Measurements from ENCODE around the gene A3GALT2. TPM values are rescaled to one million over a fixed set of nuclear protein-coding genes. Genes with fewer than 3 reads are reported as not detected.

The A3GALT2 gene
- polyA plus RNA-seq, 1 of the 3 experiments (the other 2 are of a cell fraction) = 0.07 TPM

- Histone ChIP-seq H3K9me3 (no peaks in the 10 kb centered on the region), H3K36me3 (replicated peaks in 1 of 2; ENCODE audit: control insufficient read depth in 1 of 2, insufficient read depth in 2 of 2, low read length in 1 of 2) (peaks cover 26 to 47% of the 10 kb centered on the region in 2 experiments), H2AFZ (ENCODE audit: low read depth) (no peak overlapping the region), H3K9ac (no peak overlapping the region), H3F3A (replicated peaks; ENCODE audit: insufficient read depth) (no peaks in the 10 kb centered on the region), H3K4me1 (ENCODE audit: control insufficient read depth in 1 of 2, insufficient read depth in 2 of 2, low read depth in 1 of 2, low read length in 1 of 2) (peaks cover 0 to 31% of the 10 kb centered on the region in 2 experiments; a peak in 3 of 4 replicates), H3K4me2 (no peak overlapping the region), H3K79me2 (ENCODE audit: insufficient read depth) (no peaks in the 10 kb centered on the region), H3K9me2 (no peaks in the 10 kb centered on the region), H3K27ac (ENCODE audit: low read depth in 2 of 2, low read length in 1 of 2) (no peak overlapping the region), H4K20me1 (ENCODE audit: insufficient read depth) (no peaks in the 10 kb centered on the region), H3K27me3 (ENCODE audit: insufficient read depth) (no peaks in the 10 kb centered on the region), H3K4me3 (ENCODE audit: low read depth in 2 of 2, low read length in 1 of 2) (no peak overlapping the region)
- DNase-seq = no peak
- CTCF ChIA-PET = interaction anchor here (5.3 to 11.3 kb wide), 2 partner anchors 9 to 64 kb away, joined by 27 to 167 read pairs; no protein-coding TSS in a partner anchor
- TF ChIP-seq RCOR1 (IDR thresholded peaks at IDR 0.05; ENCODE audit: low read length) (no peak), EP300 (IDR thresholded peaks at IDR 0.05; ENCODE audit: borderline replicate concordance in 1 of 2, low read depth in 1 of 2, low read length in 1 of 2) (no peak), PBX3 (IDR thresholded peaks at IDR 0.05) (no peak), RXRA (IDR thresholded peaks at IDR 0.05; ENCODE audit: borderline replicate concordance, low read depth) (no peak), TAF1 (IDR thresholded peaks at IDR 0.05; ENCODE audit: borderline replicate concordance, low read depth, low read length) (no peak), GATA2 (CRISPR knock-in tag; IDR thresholded peaks at IDR 0.05) (no peak), CTCF (IDR thresholded peaks at IDR 0.05) (no peak), USF2 (IDR thresholded peaks at IDR 0.05; ENCODE audit: borderline replicate concordance, low read depth, low read length) (no peak), SIN3A (IDR thresholded peaks at IDR 0.05; ENCODE audit: borderline replicate concordance, low read depth, low read length) (no peak), FOSL2 (IDR thresholded peaks at IDR 0.05; ENCODE audit: borderline replicate concordance, low read depth) (no peak), EZH2phosphoT487 (IDR thresholded peaks at IDR 0.05; ENCODE audit: borderline replicate concordance, low read depth) (no peak), ZBTB33 (IDR thresholded peaks at IDR 0.05; ENCODE audit: borderline replicate concordance, low read depth) (no peak), CHD2 (IDR thresholded peaks at IDR 0.05; ENCODE audit: low read length, partially characterized antibody) (no peak), RAD21 (IDR thresholded peaks at IDR 0.05; ENCODE audit: low read length) (no peak)
- POLR2A ChIA-PET = interaction anchor here (0.9 kb wide), 1 partner anchor 10 kb away, joined by 3 read pairs; no protein-coding TSS in a partner anchor
- WGBS (ENCODE audit: low lambda C conversion rate) = 86% methylated on average over 2 of the region's 2 CpGs
Observed at GRCh38 chr1:33359931-33360330, 39.0 kb upstream of the A3GALT2 start.

All from SK-N-SH (cell line).